ENCODE measurements around the gene APC. TPM values are rescaled to one million over a fixed set of nuclear protein-coding genes. Genes with fewer than 3 reads are reported as not detected.
"Not testable (repeated sequence)": the region's sequence is repeated elsewhere in the genome, so short reads cannot be mapped to it uniquely, and the experiment has no call there.

Gene APC
- total RNA-seq, 6 experiments from 2014 or later = 51.9 to 69.2 (median 53.9) TPM

DNA sequence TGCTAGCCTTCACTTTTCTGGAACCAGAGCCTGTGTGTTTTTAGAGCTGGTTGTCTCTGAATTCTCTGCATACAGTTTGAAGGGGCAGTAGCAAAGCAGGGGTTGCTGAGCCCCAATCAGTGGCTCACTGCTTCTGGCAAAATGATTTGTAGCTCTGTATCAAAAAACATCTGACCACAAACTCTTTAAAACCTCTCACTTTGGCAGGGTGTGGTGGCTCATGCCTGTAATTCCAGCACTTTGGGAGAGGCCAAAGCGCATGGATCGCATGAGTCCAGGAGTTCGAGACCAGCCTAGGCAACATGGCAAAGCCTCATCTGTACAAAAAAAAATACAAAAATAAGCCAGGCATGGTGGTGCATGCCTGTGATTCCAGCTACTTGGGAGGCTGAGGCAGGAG is 28.3 kb upstream of the APC start:
- peaks cover 6% of the 10 kb centered on the region for H3K27me3 Mint-ChIP-seq (ENCODE audit: insufficient read depth)
- TF ChIP-seq, protein P1, sequence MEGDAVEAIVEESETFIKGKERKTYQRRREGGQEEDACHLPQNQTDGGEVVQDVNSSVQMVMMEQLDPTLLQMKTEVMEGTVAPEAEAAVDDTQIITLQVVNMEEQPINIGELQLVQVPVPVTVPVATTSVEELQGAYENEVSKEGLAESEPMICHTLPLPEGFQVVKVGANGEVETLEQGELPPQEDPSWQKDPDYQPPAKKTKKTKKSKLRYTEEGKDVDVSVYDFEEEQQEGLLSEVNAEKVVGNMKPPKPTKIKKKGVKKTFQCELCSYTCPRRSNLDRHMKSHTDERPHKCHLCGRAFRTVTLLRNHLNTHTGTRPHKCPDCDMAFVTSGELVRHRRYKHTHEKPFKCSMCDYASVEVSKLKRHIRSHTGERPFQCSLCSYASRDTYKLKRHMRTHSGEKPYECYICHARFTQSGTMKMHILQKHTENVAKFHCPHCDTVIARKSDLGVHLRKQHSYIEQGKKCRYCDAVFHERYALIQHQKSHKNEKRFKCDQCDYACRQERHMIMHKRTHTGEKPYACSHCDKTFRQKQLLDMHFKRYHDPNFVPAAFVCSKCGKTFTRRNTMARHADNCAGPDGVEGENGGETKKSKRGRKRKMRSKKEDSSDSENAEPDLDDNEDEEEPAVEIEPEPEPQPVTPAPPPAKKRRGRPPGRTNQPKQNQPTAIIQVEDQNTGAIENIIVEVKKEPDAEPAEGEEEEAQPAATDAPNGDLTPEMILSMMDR (IDR thresholded peaks at IDR 0.05) = no peak
- peaks cover 56% of the 10 kb centered on the region for H3K4me1 Mint-ChIP-seq (ENCODE audit: low read depth)
- peak; percentile 32 for DNase-seq
- peak overlapping the region; percentile 92 for H3K27ac Mint-ChIP-seq
- H3K9me3 Mint-ChIP-seq = no peaks in the 10 kb centered on the region
- peak overlapping the region; percentile 95 for H3K4me3 Mint-ChIP-seq
- H3K36me3 Mint-ChIP-seq (ENCODE audit: low read depth) = peaks cover 24% of the 10 kb centered on the region

DNA sequence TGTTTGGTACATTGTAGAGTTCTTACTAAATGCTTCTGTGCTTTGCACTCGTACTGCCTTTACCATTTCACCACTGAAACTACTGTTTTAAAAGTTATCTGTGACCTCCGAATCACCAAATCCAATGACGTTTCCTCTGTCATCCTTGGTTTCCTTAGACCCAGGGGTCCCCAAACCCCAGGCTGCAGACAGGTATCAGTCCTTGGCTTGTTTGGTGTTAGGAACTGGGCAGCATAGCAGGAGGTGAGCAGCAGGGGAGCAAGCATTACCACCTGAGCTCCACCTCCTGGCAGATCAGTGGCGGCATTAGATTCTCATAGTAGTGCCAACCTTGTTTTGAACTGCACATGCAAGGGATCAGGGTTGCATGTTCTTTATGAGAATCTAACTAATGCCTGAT is 26.8 kb upstream of the APC start:
- Mint-ChIP-seq H3K27ac (no peak overlapping the region), H3K27me3 (ENCODE audit: insufficient read depth) (peaks cover 6% of the 10 kb centered on the region), H3K9me3 (no peaks in the 10 kb centered on the region), H3K4me1 (ENCODE audit: low read depth) (peaks cover 60% of the 10 kb centered on the region), H3K4me3 (no peak overlapping the region), H3K36me3 (ENCODE audit: low read depth) (peaks cover 24% of the 10 kb centered on the region)
- TF ChIP-seq, protein P1 (IDR thresholded peaks at IDR 0.05) = no peak
- no peak for DNase-seq

DNA sequence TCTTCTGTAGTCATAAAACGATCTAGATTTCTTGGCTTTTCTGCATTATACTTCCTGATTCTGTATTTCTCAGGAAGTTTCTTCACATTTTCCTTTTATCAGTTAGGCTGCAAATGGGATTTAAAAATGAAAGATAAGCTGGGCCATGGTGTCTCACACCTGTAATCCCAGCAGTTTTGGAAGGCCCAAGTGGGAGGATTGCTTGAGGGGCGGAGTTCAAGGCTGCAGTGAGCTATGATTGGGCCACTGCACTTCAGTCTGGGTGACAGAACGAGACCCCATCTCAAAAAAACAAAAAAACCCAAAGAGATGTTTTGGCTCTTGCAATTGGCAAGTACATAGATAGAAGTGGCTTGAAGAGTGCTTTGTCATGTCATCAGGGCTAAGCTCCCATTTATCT is 26.2 kb upstream of the APC start:
- H3K9me3 Mint-ChIP-seq = no peaks in the 10 kb centered on the region
- TF ChIP-seq, protein P1 (IDR thresholded peaks at IDR 0.05) = no peak
- H3K27me3 Mint-ChIP-seq (ENCODE audit: insufficient read depth) = peaks cover 6% of the 10 kb centered on the region
- no peak overlapping the region for H3K4me3 Mint-ChIP-seq
- H3K27ac Mint-ChIP-seq = no peak overlapping the region
- DNase-seq = no peak
- peaks cover 60% of the 10 kb centered on the region for H3K4me1 Mint-ChIP-seq (ENCODE audit: low read depth)
- H3K36me3 Mint-ChIP-seq (ENCODE audit: low read depth) = peaks cover 24% of the 10 kb centered on the region

DNA sequence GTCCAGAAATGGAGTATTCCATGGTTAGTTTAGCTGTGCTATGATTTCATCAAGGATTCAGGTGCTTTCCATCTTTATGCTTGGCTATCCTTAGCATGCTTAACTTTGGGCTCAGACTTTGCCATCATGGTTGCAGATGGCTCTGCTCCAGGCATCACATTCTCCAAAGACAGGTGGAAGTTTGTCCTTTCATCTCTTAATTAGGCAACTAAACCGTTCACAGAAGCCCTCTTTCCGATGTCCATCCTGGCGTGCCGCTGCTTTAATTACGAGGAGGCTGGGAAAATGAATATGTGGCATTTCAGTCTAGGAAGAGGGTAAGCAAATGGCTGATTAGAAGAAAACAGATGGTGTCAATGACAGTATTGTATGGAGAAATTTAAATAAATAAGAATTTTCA is 24.5 kb upstream of the APC start:
- TF ChIP-seq, protein P1 (IDR thresholded peaks at IDR 0.05) = no peak
- DNase-seq = no peak
- no peaks in the 10 kb centered on the region for H3K9me3 Mint-ChIP-seq
- peaks cover 65% of the 10 kb centered on the region for H3K4me1 Mint-ChIP-seq (ENCODE audit: low read depth)
- H3K36me3 Mint-ChIP-seq (ENCODE audit: low read depth) = peaks cover 24% of the 10 kb centered on the region
- no peak overlapping the region for H3K27ac Mint-ChIP-seq
- peaks cover under 1% of the 10 kb centered on the region for H3K27me3 Mint-ChIP-seq (ENCODE audit: insufficient read depth)
- no peak overlapping the region for H3K4me3 Mint-ChIP-seq

DNA sequence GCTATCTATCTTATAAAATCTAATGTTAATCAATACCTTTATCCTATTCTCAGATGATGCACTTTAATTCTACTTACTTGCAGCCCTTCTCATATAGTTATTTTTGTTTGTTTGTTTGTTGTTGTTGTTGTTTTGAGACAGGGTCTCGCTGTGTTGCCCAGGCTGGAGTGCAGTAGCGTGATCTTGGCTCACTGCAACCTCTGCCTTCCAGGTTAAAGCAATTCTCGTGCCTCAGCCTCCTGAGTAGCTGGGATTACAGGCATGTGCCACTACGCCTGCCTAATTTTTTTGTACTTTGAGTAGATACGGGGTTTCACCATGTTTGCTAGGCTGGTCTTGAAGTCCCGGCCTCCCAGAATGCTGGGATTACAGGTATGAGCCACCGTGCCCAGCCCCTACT is 20.8 kb upstream of the APC start:
- Mint-ChIP-seq H3K4me1 (ENCODE audit: low read depth) (peaks cover 55% of the 10 kb centered on the region), H3K36me3 (ENCODE audit: low read depth) (peaks cover 14% of the 10 kb centered on the region)
- not testable (repeated sequence) for DNase-seq; H3K9me3 Mint-ChIP-seq; H3K4me3 Mint-ChIP-seq; H3K27me3 Mint-ChIP-seq (ENCODE audit: insufficient read depth); H3K27ac Mint-ChIP-seq

DNA sequence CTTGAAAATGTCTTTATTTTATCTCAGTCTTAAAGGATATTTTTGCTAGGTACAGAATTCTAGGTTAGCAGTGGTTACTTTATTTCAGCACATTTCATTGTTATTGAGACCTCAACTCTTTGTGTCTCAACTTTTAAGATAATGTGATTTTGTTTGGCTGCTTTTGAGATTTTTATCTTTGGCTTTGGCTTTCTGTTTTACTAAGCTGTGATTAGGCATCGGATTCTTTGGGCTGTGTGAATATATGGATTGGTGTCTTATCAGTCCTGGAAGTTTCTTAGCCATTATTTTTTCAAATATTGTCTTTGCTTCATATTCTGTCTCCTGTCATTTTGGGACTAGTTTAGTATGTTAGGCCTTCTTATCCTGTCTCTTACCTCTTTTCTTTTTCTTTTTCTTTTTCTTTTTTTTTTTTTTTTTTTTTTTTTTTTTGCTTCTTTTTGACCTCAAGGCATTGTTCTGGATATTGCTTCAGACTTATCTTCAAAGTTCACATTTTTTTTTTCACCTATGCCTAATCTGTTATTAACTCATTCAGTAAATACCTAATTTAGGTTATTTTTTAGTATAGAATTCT is 20.1 kb upstream of the APC start:
- no peak for DNase-seq
- Mint-ChIP-seq H3K36me3 (ENCODE audit: low read depth) (peaks cover 7% of the 10 kb centered on the region), H3K9me3 (no peaks in the 10 kb centered on the region), H3K4me1 (ENCODE audit: low read depth) (peaks cover 51% of the 10 kb centered on the region), H3K27ac (no peak overlapping the region), H3K27me3 (ENCODE audit: insufficient read depth) (no peaks in the 10 kb centered on the region; the same call in 1 of the 2 replicates), H3K4me3 (no peak overlapping the region)
- TF ChIP-seq, protein P1 (IDR thresholded peaks at IDR 0.05) = no peak

Measured in HFFc6 (cell line).